Endodermal cell (in vitro differentiated cells): ENCODE measurements around the gene NDUFS3. TPM values are rescaled to one million over a fixed set of nuclear protein-coding genes. Genes with fewer than 3 reads are reported as not detected.

Experiments
- DNase-seq: peaks from one replicate; pipeline ENCODE4 v3.0.0-alpha.2; 2017
- H3K27ac ChIP-seq: 2 replicates; pipeline ENCODE4 v1.5.1; 2013; ENCODE audit warnings: mild to moderate bottlenecking, low read depth, low read length, moderate library complexity
- H3K27me3 ChIP-seq: 2 replicates; pipeline ENCODE4 v1.6.1; 2013; ENCODE audit warnings: mild to moderate bottlenecking, low read length, moderate library complexity; ENCODE audit not compliant: insufficient read depth, control insufficient read depth, poor library complexity, severe bottlenecking
- H3K36me3 ChIP-seq: 2 replicates; pipeline ENCODE4 v1.7.0; 2013; ENCODE audit warnings: mild to moderate bottlenecking, low read length, moderate library complexity; ENCODE audit not compliant: control insufficient read depth, insufficient read depth
- H3K4me1 ChIP-seq: one replicate; pipeline ENCODE4 v1.7.0; 2013; ENCODE audit warnings: low read length; ENCODE audit not compliant: control insufficient read depth, insufficient read depth
- H3K4me3 ChIP-seq: 2 replicates; pipeline ENCODE4 v1.5.1; 2013; ENCODE audit warnings: mild to moderate bottlenecking, low read length, moderate library complexity
- H3K9ac ChIP-seq: 2 replicates; pipeline ENCODE4 v1.6.1; 2013; ENCODE audit warnings: mild to moderate bottlenecking, low read length, moderate library complexity; ENCODE audit not compliant: poor library complexity, severe bottlenecking; ENCODE audit errors: extremely low read depth
- H3K9me3 ChIP-seq: 2 replicates; pipeline ENCODE4 v1.6.1; 2013; ENCODE audit warnings: mild to moderate bottlenecking, low read length, moderate library complexity; ENCODE audit not compliant: control insufficient read depth
- H3K27ac Mint-ChIP-seq: 2 replicates; pipeline ENCODE4 v1.8.0; 2020; ENCODE audit warnings: mixed read lengths
- H3K27me3 Mint-ChIP-seq: 2 replicates; pipeline ENCODE4 v1.8.0; 2021; ENCODE audit warnings: mild to moderate bottlenecking, mixed read lengths; ENCODE audit not compliant: insufficient read depth
- H3K36me3 Mint-ChIP-seq: 2 replicates; pipeline ENCODE4 v1.8.0; 2020; ENCODE audit warnings: low read depth, mixed read lengths
- H3K4me1 Mint-ChIP-seq: 2 replicates; pipeline ENCODE4 v1.8.0; 2020; ENCODE audit warnings: mixed read lengths
- H3K4me3 Mint-ChIP-seq: 2 replicates; pipeline ENCODE4 v1.8.0; 2020; ENCODE audit warnings: mild to moderate bottlenecking, moderate library complexity, mixed read lengths
- H3K9me3 Mint-ChIP-seq: 2 replicates; pipeline ENCODE4 v1.8.0; 2020; ENCODE audit warnings: mild to moderate bottlenecking, mixed read lengths
- CTCF ChIP-seq: fragments of 200-600 bp; sonication (generic); conservative IDR thresholded peaks from 2 replicates; pipeline ENCODE4 v1.5.0; 2021; ENCODE audit warnings: antibody characterized with exemption, mild to moderate bottlenecking
- WGBS, 2 experiments: methylation state at CpG; one replicate each; pipeline versions ENCODE4 v1.1.5 to v1.1.7; 2013; ENCODE audit warnings: missing lambda C conversion rate in 2 of 2, mixed read lengths in 1 of 2; ENCODE audit not compliant: insufficient coverage in 1 of 2, insufficient read length in 1 of 2; 5-methylcytosine and 5-hydroxymethylcytosine counted together
- total RNA-seq, 2 donors: library from RNA; stranded (reverse); fragmentation: NEBNext Ultra II Directional in 1 of 2; extraction: Animal tissue kit (Norgen Biotek cat#: 25700) in 1 of 2; gene quantifications; 2 replicates in 1 of 2; 3 replicates in 1 of 2; pipeline ENCODE4 v1.2.1, GENCODE V29; 2021

The NDUFS3 gene
- total RNA-seq, 2 donors from 2014 or later: 104 to 106 TPM

- Histone ChIP-seq H3K9me3 (no peaks in the 10 kb centered on the region), H3K27me3 (no peaks in the 10 kb centered on the region), H3K4me1 (no peaks in the 10 kb centered on the region), H3K4me3 (no peak overlapping the region), H3K9ac (no peak overlapping the region), H3K27ac (no peak overlapping the region), H3K36me3 (peaks cover 82% of the 10 kb centered on the region)
- no peaks in the 10 kb centered on the region for H3K9me3 Mint-ChIP-seq
- H3K27ac Mint-ChIP-seq: no peak overlapping the region
- no peak for TF ChIP-seq CTCF
- no peaks in the 10 kb centered on the region for H3K27me3 Mint-ChIP-seq
- H3K4me3 Mint-ChIP-seq: no peak overlapping the region
- H3K36me3 Mint-ChIP-seq: peaks cover 67% of the 10 kb centered on the region
- 94 to 95% methylated on average over 3 to 4 of the region's 4 CpGs for WGBS, 2 experiments
- H3K4me1 Mint-ChIP-seq: no peaks in the 10 kb centered on the region
- no peak for DNase-seq
These were observed 49.2 kb downstream of the NDUFS3 start for GRCh38 chr11:47628026-47628425.

- H3K9me3 Mint-ChIP-seq: no peaks in the 10 kb centered on the region
- peaks cover 66% of the 10 kb centered on the region for H3K36me3 Mint-ChIP-seq
These were observed 52.6 kb downstream of the NDUFS3 start for GRCh38 chr11:47631473-47631872.

More at GRCh38 chr11:47631473-47631872, 52.6 kb downstream of the NDUFS3 start:
- Mint-ChIP-seq H3K4me3 (no peak overlapping the region), H3K4me1 (no peaks in the 10 kb centered on the region), H3K27ac (no peak overlapping the region), H3K27me3 (no peaks in the 10 kb centered on the region)
- no peaks in the 10 kb centered on the region for H3K4me1 ChIP-seq
- TF ChIP-seq CTCF: no peak
- DNase-seq: no peak
- no peak overlapping the region for H3K9ac ChIP-seq
- no peaks in the 10 kb centered on the region for H3K27me3 ChIP-seq
- H3K9me3 ChIP-seq: no peaks in the 10 kb centered on the region
- peaks cover 73% of the 10 kb centered on the region for H3K36me3 ChIP-seq
- 90% methylated on average over 1 of the region's 5 CpGs; no CpG with 5 or more reads in 1 of the 2 experiments for WGBS, 2 experiments
- H3K27ac ChIP-seq: no peak overlapping the region
- no peak overlapping the region for H3K4me3 ChIP-seq

Other genes with a start within 250 kb of the NDUFS3 start
- under 1 TPM in 1 of 2 donors, not detected in 1; 0.07 TPM for gene MYBPC3, start 226.4 kb upstream of the NDUFS3 start, total RNA-seq
- gene SPI1, start 200.5 kb upstream of the NDUFS3 start, total RNA-seq: not detected
- 10 to 100 TPM; 34.7 to 40.4 TPM for gene SLC39A13, start 170.5 kb upstream of the NDUFS3 start, total RNA-seq
- gene PSMC3, start 152.6 kb upstream of the NDUFS3 start, total RNA-seq: 100 to 1,000 TPM; 152 to 175 TPM
- under 1 TPM; 0.40 to 0.64 TPM for gene RAPSN, start 129.9 kb upstream of the NDUFS3 start, total RNA-seq
- 100 to 1,000 TPM; 202 to 205 TPM for gene CELF1, start 25.9 kb upstream of the NDUFS3 start, total RNA-seq
- gene PTPMT1, start 13.5 kb upstream of the NDUFS3 start, total RNA-seq: 10 to 100 TPM; 55.8 to 65.0 TPM
- gene KBTBD4, start 104 bp upstream of the NDUFS3 start, total RNA-seq: 10 to 100 TPM; 13.7 to 14.8 TPM
- gene FAM180B, start 7.6 kb downstream of the NDUFS3 start, total RNA-seq: under 1 TPM in 1 of 2 donors, not detected in 1; 0.20 TPM
- gene C1QTNF4, start 15.3 kb downstream of the NDUFS3 start, total RNA-seq: 10 to 100 TPM in 1 of 2 donors, 1 to 10 TPM in 1; 6.9 to 10.5 TPM
- 100 to 1,000 TPM; 123 to 147 TPM for gene MTCH2, start 63.5 kb downstream of the NDUFS3 start, total RNA-seq
- gene AGBL2, start 136.3 kb downstream of the NDUFS3 start, total RNA-seq: 1 to 10 TPM; 5.0 to 8.7 TPM
- gene FNBP4, start 188.3 kb downstream of the NDUFS3 start, total RNA-seq: 100 to 1,000 TPM; 118 to 141 TPM